ENCODE results near the gene TEC. TPM values are rescaled to one million over a fixed set of nuclear protein-coding genes. Genes with fewer than 3 reads are reported as not detected.

Gene TEC
- total RNA-seq, 2 experiments from 2014 or later, result 1.7 to 2.2 TPM

DNA sequence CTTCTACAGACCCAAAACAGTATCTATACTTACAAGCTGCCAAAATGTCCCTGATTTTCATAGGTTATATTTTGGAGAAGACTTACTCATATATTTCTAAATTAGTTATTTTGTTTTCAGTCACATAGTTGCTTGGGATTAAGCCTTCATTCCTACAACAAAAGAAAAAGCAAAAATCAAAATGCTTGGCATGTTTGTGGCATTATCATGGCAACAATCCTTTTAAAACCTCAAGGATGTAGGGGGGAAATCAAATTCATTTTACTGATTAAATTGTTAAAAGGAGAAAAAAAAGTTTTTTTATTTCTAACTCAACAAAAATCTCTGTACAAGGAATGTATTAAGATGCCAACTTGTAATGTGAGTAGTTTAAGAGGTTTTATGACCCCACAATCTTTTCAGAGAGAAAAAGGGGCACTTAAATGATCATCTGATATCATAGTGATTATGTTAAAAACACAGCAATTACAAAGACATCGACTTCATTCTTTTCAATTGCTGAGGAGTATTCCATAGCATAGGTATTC is 159.1 kb downstream of the TEC start:
- CTCF ChIA-PET, result interaction anchor here (0.9 kb wide), 1 partner anchor 19 kb away, joined by 3 read pairs; no protein-coding TSS in a partner anchor
- POLR2A ChIA-PET, result interaction anchor here (1.6 kb wide), 1 partner anchor 17 kb away, joined by 5 read pairs; no protein-coding TSS in a partner anchor

DNA sequence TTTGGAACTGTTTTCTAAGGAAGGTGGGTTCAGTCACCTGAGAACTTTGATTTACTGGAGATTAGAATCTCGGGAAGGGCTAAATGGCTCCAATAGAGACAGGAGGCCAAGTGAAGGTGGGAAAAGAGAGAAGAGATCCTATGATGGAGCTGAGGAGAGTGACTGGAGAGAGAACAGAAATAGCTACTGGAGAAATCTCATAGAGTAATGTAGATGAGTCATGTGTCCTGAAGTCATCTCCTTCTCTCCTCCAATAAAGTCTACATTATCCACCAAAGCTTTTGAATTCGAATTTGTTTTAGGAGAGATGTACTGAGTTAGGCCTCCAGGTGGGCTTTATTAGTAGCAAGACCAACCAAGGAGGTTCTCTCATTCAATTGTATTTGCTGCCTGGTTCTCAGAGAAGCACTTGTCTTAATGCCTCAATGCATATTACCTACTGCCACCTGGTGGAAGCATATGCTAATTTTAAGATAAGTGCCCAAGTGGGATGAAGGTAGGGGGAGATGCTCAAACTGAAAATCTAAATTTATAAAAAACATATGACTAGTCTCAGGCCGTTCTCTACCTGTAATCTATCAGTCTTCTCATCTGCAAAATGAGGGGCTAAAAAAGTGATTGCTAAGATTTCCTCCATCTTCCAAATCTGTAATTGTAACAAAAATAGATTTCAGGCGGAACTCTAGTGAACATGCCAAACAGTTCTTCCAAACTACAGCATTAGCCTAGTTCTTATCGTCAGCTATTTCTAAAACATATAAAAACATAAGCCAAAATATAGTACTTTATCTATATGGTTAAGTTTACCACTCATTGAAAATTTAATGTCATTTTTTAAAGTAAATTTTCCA is 160.0 kb downstream of the TEC start:
- ChIA-PET CTCF (interaction anchor here (0.7 to 1.2 kb wide), 4 partner anchors 18 to 89 kb away, joined by 3 read pairs; no protein-coding TSS in a partner anchor), POLR2A (interaction anchor here (1.0 to 1.6 kb wide), 3 partner anchors 9 to 62 kb away, joined by 4 to 5 read pairs (median 4); no protein-coding TSS in a partner anchor)

DNA sequence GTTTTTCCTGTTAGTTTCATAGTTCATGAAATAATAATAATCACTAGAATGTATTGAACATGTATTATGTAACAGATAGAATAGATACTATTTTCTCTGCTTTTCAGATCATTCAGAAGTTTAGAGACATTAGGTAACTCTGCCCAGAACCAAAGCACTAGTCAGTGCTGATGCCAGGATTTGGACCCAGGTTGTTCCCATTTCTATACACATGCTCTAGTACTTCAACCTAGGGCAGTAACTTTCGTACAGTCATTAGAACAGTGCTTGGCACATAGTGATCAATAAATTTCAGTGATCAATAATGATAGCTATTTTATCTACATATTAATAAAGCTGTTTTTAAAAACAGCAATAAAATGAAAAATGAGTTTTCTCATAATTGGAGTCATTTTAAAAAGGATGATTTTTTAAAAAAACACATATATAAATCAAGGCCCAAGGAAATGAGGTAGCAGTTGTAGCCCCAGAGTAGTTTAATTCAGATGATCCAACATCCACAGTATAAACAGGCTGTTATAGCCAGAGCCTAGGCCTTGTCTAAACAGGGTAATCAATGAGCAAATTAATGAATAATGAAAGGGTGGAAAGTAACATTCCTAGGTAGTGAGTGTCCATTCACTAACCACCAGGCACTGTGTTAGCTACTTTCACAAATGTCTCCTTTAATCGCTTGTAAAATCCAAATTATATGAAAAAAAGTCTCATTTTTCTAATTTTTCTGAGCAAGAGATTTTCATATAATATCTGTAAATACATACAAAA is 161.1 kb downstream of the TEC start:
- CTCF ChIA-PET, result interaction anchor here (0.6 to 1.2 kb wide), 4 partner anchors 19 to 96 kb away, joined by 3 read pairs; no protein-coding TSS in a partner anchor
- POLR2A ChIA-PET, result interaction anchor here (1.0 kb wide), 2 partner anchors 10 to 61 kb away, joined by 4 read pairs; no protein-coding TSS in a partner anchor

DNA sequence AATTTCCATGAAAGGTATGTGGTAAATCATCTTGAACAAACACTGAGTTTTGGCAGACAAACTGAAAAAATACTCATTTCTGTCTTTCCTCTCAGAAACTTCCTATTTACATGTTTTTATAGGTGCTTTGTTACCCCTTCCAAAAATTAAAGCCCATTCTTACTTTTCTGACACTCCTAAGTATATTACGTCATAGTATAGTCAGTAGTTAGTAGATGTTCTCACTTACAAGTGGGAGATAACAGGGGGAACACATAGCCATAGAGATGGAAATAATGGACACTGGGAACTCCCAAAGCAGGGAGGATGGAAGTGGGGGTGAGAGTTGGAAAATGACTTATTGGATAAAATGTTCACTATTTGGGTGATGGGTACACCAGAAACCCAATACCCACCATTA is 164.4 kb downstream of the TEC start:
- CTCF ChIA-PET, result interaction anchor here (1.1 kb wide), 1 partner anchor 13 kb away, joined by 3 read pairs; no protein-coding TSS in a partner anchor

DNA sequence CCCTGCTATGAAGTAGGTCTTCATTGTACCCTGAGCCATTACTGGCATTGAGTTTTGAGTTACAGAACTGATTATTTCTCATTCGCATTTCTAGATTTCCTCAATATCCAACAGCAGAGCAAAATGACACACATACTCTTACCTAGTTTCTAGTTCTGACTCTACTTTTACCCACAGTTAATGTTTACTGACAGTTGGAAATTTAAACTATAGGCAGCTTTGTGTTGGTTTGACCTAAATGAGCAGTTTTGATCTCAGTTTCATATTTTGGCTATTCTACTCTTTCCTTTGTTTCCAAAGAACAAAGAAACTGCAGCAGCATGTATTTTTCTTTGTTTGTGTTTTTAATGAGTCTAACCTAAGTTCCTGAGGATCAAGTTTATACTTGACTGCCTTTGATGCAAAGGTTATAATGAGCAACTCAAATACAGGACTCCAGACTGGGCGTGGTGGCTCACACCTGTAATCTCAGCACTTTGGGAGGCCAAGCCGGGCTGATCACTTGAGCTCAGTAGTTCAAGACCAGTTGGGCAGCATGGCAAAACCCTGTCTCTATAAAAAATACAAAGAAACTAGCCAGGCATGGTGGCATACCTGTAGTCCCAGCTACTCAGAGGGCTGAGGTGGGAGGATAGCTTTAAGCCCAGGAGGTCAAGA is 166.0 kb downstream of the TEC start:
- ChIA-PET POLR2A (interaction anchor here (0.7 to 1.4 kb wide), 2 partner anchors 35 to 39 kb away, joined by 3 to 7 read pairs; no protein-coding TSS in a partner anchor), CTCF (no interaction called here)

More for the DNA sequence above, 164.4 kb downstream of the TEC start:
- POLR2A ChIA-PET, result no interaction called here

DNA sequence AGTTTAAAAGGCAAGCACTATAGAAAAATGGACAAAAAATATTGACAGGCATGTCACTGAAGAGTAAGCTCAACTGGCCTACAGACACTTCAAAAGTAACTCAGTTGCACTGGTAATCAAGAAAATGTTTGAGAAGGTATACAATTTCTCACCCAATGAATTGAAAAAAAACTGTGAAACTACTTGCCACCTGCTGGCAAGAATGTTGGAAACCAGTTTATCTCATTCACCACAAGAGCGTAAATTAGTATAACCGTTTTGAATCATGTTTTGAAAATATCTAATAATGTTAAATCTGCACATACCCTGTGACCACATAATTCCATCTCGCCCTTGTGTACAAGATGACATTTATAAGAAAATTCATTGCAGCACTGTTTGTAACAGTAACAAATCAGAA is 167.3 kb downstream of the TEC start:
- CTCF ChIA-PET, result no interaction called here
- POLR2A ChIA-PET, result no interaction called here

DNA sequence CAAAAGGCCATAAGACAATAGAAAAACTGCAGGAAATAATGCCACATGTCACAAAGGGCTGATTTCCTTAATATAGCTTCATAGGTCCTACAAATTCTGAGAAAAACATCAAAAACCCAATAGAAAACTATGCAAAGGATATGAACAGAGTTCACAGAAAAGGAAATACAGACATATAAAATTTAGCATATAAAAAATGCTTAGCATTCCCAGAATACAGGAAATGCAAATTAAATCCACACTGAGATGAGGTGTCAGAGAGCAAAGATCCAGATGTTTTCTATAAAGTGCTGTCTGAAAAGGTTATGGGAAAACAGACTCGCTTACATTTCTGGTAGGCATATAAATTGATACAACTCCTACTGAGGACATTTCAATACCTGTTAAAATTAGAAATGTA is 169.4 kb downstream of the TEC start:
- ChIA-PET CTCF (no interaction called here), POLR2A (no interaction called here)

DNA sequence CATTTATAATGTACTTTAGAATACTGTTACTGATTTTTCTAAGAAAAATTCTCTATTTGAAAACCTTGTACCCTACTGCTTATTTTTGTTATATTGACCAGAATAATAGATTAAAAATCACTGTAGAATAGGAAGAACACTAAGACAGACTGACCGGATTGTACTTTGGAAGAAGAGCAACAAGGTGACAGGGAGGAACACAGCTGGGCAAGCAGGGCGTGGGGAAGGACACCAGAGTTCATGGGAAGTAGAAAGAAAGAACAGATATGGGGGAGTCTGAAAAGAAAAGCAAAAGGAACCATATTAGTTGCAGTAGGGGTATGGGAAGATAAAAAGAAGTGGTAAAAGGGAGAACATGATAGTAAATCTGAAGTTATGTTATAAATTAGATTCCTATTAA is 174.2 kb downstream of the TEC start:
- ChIA-PET CTCF (interaction anchor here (1.4 kb wide), 1 partner anchor 61 kb away, joined by 4 read pairs; no protein-coding TSS in a partner anchor), POLR2A (no interaction called here)

DNA sequence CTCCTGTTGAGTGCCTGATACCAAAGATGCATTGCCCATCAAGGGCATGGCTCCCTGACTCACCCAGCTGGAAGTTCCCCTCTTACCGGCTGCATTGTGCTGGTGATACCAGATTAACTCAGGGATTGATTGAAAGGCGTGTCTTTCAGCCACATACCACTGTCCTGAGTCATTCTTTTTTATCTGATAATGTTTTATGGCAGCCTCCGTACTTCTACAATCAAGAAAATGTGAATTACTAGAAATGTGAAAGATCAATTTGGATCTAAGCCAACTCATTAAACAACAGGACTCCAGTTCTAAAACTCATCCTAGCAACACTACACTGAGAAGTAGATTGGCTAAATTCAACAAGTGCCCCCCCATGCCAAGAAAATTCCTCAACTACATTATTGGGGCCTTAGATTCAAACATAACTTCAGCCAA is 175.6 kb downstream of the TEC start:
- ChIA-PET CTCF (no interaction called here), POLR2A (no interaction called here)

DNA sequence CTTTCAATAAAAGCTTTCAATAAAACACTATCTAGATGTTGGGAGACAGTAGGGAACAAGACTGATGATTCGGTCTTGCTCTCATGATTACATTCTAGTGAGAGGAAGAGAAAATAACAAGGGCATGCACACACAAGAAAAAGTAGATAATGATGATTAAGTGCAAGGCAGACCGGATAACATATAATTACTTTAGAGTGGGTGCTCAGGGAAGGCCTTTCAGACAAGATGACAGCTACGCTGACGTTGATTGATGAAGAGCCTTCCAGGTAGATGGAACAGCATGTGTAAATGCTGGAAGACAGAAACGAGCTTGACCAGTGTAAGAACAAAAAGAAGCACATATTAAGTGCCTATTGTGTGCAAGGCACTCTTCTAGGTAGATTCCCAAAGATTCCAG is 179.0 kb downstream of the TEC start:
- POLR2A ChIA-PET, result no interaction called here

DNA sequence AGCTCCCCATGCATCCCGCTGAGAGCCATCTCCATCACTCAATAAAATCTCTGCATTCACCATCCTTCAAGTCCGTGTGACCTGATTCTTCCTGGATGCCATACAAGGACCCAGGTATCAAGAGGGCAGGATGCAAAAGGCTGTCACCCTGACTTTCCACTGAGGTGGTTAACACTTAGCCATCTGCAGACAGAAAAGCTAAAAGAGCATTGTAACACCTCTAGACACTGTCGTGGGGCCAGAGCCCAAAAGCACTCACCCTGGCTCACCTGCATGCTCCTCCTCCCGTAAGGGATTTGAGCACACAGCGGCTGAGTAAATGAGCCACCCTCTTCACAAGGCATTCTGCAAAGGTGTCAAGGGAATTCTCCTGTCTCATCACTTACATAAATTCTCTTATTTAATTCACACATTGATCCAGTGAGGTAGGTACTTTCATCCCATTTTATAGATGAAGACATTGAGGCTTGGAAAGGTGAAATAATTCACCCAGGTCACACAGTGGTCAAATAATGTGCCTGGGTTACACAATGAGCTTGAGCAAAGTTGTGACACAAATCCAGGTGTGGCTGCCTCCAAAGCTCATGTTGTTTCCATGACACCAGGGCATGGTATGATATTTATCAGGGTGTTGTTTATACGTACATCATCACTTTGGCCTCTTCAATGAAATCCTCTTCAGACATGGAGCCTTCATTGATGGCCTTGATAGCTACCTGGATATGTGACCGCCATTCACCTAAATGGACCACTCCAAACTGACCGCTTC is 183.6 kb downstream of the TEC start:
- ChIA-PET CTCF (interaction anchor here (1.1 to 1.2 kb wide), 3 partner anchors 51 to 147 kb away, joined by 3 to 5 read pairs (median 3); no protein-coding TSS in a partner anchor), POLR2A (no interaction called here)

More for the DNA sequence above, 179.0 kb downstream of the TEC start:
- CTCF ChIA-PET, result interaction anchor here (1.1 kb wide), 1 partner anchor 74 kb away, joined by 3 read pairs; the partner anchor contains the start of genes CNGA1 and NIPAL1

Other genes starting within 250 kb of the TEC start
- gene TXK, start 135.6 kb downstream of the TEC start, total RNA-seq, result 1 to 10 TPM; 6.4 to 7.3 TPM
- gene SLAIN2, start 71.7 kb upstream of the TEC start, total RNA-seq, result 10 to 100 TPM; 73.9 to 79.1 TPM
- under 1 TPM in 1 of 2 experiments, not detected in 1; 0.11 TPM for gene SLC10A4, start 213.5 kb upstream of the TEC start, total RNA-seq
- gene ZAR1, start 220.4 kb upstream of the TEC start, total RNA-seq, result not detected

All from activated CD8-positive, alpha-beta memory T cell treated with anti-CD3 and anti-CD28 coated beads for 36 hours (primary cell).